ENCODE data around the gene KRT76. TPM values are rescaled to one million over a fixed set of nuclear protein-coding genes. Genes with fewer than 3 reads are reported as not detected.
A peak's percentile ranks its signal among the peaks of the same experiment; 100 is the strongest.

The KRT76 gene
- total RNA-seq, 1 experiment from 2014 or later: not detected

DNA sequence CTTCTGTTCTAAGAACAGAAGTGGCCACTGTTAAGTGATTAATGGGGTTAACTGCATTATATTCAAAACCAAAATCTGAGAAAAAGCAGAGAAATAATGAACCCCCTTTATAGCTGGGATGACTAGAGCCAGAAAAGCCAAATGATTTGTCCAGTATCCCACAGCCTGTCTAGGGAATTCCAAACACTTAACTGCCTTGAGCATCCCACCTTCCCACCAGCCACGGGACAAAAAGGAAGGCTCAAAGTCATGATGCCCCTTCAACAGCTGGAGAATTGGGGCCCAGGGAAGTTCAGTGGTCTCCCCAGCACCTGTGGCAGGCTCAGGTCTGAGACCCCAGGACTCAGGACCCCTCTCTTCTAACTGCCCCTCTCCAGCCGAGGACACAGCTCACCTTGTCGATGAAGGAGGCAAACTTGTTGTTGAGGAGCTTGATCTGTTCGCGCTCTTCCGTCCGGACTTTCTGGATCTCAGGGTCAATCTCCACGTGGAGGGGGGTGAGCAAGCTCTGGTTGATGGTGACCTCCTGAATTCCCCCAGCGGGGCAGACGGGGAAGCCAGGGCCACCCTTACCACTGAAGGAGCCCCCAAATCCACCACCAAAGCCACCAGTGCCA lies 36.2 kb upstream of the KRT76 start:
- no peak for DNase-seq (ENCODE audit: low spot score)

DNA sequence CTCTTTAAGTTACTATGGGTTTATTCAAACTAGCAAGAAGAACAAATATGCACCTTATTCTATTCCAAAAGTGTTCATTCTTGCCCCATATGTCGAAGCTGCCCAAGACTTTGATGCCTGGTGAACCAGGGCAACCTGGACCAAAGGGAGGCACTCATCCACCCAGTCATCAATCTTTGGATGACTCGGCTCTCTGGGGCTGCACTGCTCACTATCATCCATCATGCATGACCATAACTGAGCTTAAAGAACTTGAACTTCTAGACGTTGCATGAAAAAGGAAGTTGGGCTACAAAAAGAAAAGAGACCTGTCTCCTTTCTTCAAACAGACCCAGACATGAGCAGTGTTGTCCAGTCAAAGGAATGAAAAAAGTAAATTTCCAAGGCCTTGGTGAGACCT lies 35.6 kb upstream of the KRT76 start:
- DNase-seq (ENCODE audit: low spot score): no peak

- DNase-seq (ENCODE audit: low spot score): no peak
Measured at GRCh38 chr12:52812073-52812400, 34.9 kb upstream of the KRT76 start.

DNA sequence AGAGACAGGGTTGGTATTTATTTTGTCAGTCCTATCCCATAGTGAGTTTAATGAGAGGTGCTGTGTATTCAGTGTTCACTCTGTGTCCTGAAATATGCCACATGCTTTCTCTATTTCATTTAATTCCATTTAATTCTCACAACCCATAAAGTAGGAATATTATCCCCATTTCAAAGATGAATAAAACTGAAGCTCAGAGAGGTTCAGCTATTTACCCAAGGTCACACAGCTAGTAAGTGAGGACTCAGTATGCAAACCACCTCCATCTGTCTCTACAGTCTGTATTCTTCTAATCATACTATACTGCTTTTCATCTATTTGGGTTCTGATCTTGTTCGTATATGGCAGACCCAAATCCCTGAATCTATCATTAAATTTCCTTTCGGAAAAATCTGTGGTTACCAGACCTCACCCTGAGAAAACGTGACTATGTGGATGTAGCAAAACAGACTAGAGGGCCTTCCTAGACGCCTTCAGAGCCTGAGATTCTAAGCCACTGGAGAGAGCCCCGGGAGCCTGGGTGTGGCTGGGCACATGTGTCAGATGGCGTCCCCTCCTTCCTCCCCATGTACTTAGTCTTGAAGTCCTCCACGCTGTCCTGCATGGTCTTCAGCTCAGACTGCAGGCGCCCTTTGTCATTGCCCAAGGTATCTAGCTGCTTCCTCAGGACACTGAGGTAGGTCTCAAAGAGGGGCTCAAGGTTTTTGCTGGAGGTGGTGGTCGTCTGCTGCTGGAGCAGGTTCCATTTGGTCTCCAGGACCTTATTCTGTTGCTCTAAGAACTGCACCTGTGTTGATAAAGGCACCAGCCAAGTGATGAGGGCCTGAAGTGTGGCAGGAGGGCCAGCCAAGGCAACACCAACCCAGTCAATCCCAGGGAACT lies 34.3 kb upstream of the KRT76 start:
- no peak for DNase-seq (ENCODE audit: low spot score)

- no peak for DNase-seq (ENCODE audit: low spot score)
Measured at GRCh38 chr12:52810554-52810953, 33.4 kb upstream of the KRT76 start.

GRCh38 chr12:52809166-52809565 lies 32.0 kb upstream of the KRT76 start:
- DNase-seq (ENCODE audit: low spot score): no peak

DNA sequence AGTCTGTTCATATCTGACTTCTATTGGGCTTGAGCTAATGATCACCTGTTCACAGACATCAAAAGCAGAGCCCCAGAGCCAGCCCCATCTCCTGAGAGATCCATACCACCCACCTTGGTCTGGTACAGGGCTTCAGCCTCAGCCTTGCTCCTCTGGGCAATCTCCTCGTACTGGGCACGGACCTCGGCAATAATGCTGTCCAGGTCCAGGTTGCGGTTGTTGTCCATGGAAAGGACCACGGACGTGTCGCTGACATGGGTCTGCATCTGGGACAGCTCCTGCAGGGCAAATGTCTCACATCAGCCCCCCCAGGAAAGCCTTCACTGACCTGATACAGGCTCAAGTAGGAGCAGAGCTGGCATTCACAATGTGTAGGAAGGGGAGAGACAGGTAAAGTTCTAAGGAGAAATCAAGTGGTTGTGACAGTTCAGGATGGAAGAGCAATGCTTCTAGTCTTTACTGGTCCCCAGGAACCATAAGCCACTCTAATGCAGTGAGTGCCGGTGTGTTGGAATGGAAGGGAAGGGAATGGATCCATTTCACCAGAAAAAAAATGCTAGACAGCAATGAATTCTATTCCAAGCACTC lies 31.5 kb upstream of the KRT76 start:
- no peak for DNase-seq (ENCODE audit: low spot score)

DNA sequence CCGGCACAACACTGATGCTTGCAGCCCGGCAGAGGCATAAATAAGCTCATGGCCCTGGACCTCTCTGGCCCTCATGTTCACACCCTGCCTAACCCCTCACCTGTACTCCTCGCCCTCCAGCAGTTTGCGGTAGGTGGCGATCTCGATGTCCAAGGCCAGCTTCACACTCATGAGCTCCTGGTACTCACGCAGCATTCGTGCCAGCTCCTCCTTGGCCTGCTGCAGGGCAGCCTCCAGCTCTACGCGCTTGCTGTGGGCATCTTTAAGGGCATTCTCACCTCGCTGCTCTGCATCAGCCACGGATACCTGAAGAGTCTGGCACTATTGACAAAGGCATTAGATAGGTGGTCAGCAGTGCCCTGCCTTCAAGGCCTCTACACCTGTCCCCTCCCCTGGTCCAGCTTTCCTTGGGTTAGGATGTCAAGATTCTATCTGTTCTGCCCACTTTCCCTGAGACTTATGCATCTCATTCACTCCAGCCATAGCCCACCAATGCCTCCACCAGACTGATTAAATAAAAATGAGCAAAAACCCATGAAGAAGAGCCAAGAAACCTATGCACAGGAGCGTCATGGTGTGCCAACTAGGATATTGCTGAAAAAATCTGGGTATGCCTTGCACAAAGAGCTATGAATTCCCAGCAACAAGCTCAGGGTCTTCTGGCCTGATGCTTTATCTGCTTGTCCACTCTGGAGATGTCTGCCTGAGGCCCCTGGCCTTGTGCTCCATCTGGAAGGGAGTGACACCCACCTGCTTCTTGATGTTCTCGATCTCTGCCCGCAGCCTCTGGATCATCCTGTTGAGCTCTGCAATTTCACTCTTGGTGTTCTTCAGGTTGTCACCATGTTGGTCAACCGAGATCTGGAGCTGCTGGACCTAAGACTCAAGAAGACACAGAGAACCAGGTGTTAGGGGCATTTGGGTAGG lies 30.7 kb upstream of the KRT76 start:
- no peak for DNase-seq (ENCODE audit: low spot score)

DNA sequence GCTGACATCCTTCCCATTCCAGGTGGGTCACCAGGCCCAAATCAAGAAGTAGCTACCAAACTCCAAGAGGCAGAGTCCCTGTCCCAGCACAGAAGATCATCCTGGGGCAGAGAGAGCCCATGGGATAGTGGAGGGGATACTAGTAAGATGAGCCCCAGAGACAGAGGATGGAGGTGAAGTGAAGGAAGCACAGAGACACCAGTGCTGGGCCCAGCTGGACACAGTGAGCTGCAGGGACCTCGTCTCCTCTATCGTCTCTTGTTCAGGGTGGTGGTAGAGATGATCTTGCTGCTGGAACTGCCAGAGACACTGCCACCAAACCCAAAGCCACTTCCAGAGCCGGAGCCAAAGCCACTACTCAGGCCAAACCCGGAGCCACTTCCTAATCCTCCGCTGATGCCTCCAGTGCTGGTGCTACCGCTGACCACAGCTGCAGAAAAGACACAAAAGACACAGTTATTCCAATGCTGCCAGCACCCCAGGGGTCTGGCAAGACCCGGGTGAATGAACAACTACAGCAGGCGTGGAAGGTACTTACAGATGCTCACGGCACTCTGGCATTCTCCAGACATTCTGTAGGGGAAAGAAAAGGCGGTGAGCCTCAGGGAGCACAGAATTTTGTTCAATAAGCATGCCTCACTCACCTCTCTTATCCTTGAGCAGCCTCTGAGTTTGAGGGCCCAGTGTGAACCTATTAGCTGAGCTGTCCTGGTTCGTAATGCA lies 29.8 kb upstream of the KRT76 start:
- DNase-seq (ENCODE audit: low spot score): no peak

- no peak for DNase-seq (ENCODE audit: low spot score)
Measured at GRCh38 chr12:52806169-52806811, 29.1 kb upstream of the KRT76 start.

- DNase-seq (ENCODE audit: low spot score): no peak
Measured at GRCh38 chr12:52805739-52806138, 28.6 kb upstream of the KRT76 start.

GRCh38 chr12:52805000-52805399 lies 27.9 kb upstream of the KRT76 start:
- DNase-seq (ENCODE audit: low spot score): no peak

DNA sequence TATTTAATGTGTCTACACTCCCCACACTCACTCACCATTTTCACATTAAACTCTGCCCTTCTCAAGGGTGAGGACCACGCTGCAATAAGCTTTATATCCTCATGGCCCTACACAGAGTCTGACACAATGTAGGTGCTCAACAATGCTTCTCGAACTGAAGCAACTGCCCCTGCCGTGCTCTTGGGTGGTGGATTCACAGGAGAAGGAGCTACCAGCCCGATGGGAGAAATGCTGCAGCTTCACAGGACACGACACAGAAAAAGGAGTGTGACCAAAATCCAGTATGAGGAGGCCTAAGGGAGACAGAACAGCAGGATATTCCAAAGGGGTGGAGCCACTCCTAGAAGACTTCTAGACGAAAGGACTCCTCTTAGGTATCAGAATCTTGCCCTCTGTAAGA lies 25.3 kb upstream of the KRT76 start:
- no peak for DNase-seq (ENCODE audit: low spot score)

DNA sequence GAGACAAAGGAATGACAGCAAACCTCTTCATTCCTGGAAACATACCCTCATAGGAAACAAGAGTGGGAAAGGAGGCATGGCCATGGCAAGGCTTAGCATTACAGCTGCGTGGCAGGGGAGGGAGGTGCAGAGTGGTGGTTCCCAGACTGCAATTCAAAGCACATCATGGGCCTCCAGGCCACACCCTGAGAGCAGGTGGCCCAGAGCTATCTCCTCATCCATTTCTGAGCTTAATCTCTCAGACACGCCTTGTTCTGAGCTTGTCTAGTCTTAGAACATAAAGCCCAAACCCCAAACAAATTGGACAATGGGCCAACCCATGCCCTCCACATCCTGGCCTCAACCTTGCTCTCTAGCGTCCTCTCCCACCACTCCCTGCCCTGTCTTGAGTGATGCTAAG lies 24.6 kb upstream of the KRT76 start:
- no peak for DNase-seq (ENCODE audit: low spot score)

- DNase-seq (ENCODE audit: low spot score): no peak
Measured at GRCh38 chr12:52800259-52800917, 23.2 kb upstream of the KRT76 start.

DNA sequence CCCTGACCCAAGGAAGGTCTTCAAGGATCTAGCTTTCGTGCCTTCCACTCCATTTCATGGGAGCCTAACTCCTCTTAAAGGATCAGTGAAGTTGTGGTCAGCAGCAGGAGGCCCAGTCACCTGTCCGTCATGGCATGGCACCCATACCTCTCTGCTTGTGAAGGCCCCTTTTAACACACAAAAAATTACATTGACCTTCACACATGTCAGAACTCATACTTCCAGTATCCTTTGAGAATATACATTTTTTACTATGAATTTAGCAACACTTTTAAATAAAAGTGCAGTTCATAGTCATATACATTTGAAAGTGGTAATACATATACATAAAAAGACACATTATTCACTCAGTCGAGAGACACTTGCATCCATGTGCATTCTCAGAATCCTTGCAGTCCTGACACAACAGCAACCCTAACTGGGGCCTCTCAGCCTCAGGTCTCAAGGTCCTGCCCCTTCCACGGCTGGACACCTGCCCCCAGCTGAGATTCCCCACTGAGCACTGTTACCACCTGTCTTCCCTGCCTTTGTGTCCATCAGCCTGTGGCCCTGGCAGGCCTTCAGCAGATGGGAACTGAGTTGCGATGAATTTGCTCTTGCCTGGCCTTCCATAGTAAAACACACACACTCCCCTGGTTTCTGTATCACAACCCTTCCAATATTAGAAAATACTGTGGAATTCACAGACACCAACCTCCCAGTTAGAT lies 22.5 kb upstream of the KRT76 start:
- no peak for DNase-seq (ENCODE audit: low spot score)

- peak; percentile 84 for DNase-seq (ENCODE audit: low spot score)
Measured at GRCh38 chr12:52798671-52799504, 21.7 kb upstream of the KRT76 start.

- peak; percentile 27 for DNase-seq (ENCODE audit: low spot score)
Measured at GRCh38 chr12:52798003-52798670, 21.0 kb upstream of the KRT76 start.
